Retinal pigment epithelial cell (primary cell): Measurements from ENCODE around the gene RNF20.

Experiments
- DNase-seq: peaks from one replicate; pipeline ENCODE4 v3.0.0-alpha.2; 2010; ENCODE audit warnings: low read depth
- H3K4me3 ChIP-seq: 2 replicates; pipeline ENCODE4 v1.5.1; 2011; ENCODE audit warnings: mild to moderate bottlenecking, low read length, control low read depth, moderate library complexity
- CTCF ChIP-seq: conservative IDR thresholded peaks from 2 replicates; pipeline ENCODE4 v1.5.1; 2011; ENCODE audit warnings: low read depth, low read length, control low read depth, inconsistent platforms

Gene RNF20

GRCh38 chr9:101533334-101534204 is at the start of gene RNF20:
RNF20 (plus strand) TSS chr9:101533853; CDS start chr9:101535424, 1,571 bp downstream.
- no peak for TF ChIP-seq CTCF
- peak; percentile 94 for DNase-seq
- peak within 1 kb of the TSS; percentile 70 for H3K4me3 ChIP-seq

GRCh38 chr9:101484046-101484445 is 49.6 kb upstream of the RNF20 start:
- no peak overlapping the region for H3K4me3 ChIP-seq
- no peak for DNase-seq
- TF ChIP-seq CTCF, result no peak

GRCh38 chr9:101485924-101486692 is 47.5 kb upstream of the RNF20 start:
- no peak for TF ChIP-seq CTCF
- H3K4me3 ChIP-seq, result peak overlapping the region; percentile 80
- no peak for DNase-seq

GRCh38 chr9:101486693-101487442 is 46.8 kb upstream of the RNF20 start:
- peak; percentile 41 for TF ChIP-seq CTCF
- H3K4me3 ChIP-seq, result peak overlapping the region; percentile 80
- DNase-seq, result no peak

- no peak for TF ChIP-seq CTCF
- peak overlapping the region; percentile 80 for H3K4me3 ChIP-seq
- no peak for DNase-seq
Measured at GRCh38 chr9:101487443-101487840, 46.2 kb upstream of the RNF20 start.

- no peak for TF ChIP-seq CTCF
- H3K4me3 ChIP-seq, result no peak overlapping the region
- no peak for DNase-seq
Measured at GRCh38 chr9:101495810-101496209, 37.8 kb upstream of the RNF20 start.
